GM12878 (cell line): ENCODE data around the gene WNT11. TPM values are rescaled to one million over a fixed set of nuclear protein-coding genes. Genes with fewer than 3 reads are reported as not detected.

ENCODE experiments used
- ATAC-seq: fragments of 200-7000 bp; cut with Tn5 transposase; 3 replicates; pipeline ENCODE4 v1.9.1; 2020; ENCODE audit warnings: mild to moderate bottlenecking, moderate library complexity
- BruUV-seq: library from RNA; stranded (reverse); fragments of 400-500 nt; replicated peaks from 2 replicates; lab custom pipeline; 2021; lab: Mats Ljungman, UMichigan
- CTCF ChIA-PET: fragments of 300-600 bp; sonication (Branson Sonifier 250); formaldehyde crosslinking; extraction: SDS; loops from one replicate; lab custom pipeline; 2021; ENCODE audit warnings: inconsistent platforms; lab: Yijun Ruan, JAX
- POLR2A ChIA-PET: fragments of 350-600 bp; formaldehyde crosslinking; extraction: SDS; loops from one replicate; lab custom pipeline; 2021; ENCODE audit warnings: inconsistent platforms; lab: Charles Lee
- RAD21 ChIA-PET: fragments of 300-600 bp; sonication (Branson Sonifier 250); formaldehyde crosslinking; loops from one replicate; lab custom pipeline; 2023; ENCODE audit warnings: antibody characterized with exemption; ENCODE audit not compliant: unreplicated experiment; lab: Charles Lee
- SMC1A ChIA-PET: fragments of 300-600 bp; sonication (Branson Sonifier 250); formaldehyde crosslinking; loops from one replicate; lab custom pipeline; 2023; ENCODE audit not compliant: unreplicated experiment, uncharacterized antibody; lab: Charles Lee
- DNase-seq: peaks from one replicate; pipeline ENCODE4 v3.0.0-alpha.2; 2011; ENCODE audit warnings: low read depth, low spot score
- FAIRE-seq: peaks from 3 replicates; lab custom pipeline; 2011; peaks lifted over from hg19 to GRCh38; lab: Jason Lieb, UNC
- H2AFZ ChIP-seq: 2 replicates; pipeline ENCODE4 v1.6.0; 2011; ENCODE audit warnings: low read depth, low read length, control low read depth; ENCODE audit not compliant: control insufficient read depth
- H3K27ac ChIP-seq: 2 replicates; pipeline ENCODE4 v1.5.1; 2011; ENCODE audit warnings: control low read depth; ENCODE audit not compliant: control insufficient read depth, insufficient read depth
- H3K27me3 ChIP-seq, 2 experiments: replicated peaks in 1 of 2; 2 replicates each; pipeline versions ENCODE4 v1.6.0 to v1.6.1; 2011; ENCODE audit warnings: low read length in 1 of 2; ENCODE audit not compliant: control insufficient read depth in 2 of 2, insufficient read depth in 2 of 2
- H3K36me3 ChIP-seq, 2 experiments: 2 replicates each; pipeline ENCODE4 v1.5.1; 2011; ENCODE audit warnings: low read length in 1 of 2; ENCODE audit not compliant: control insufficient read depth in 2 of 2, insufficient read depth in 2 of 2
- H3K4me1 ChIP-seq: 2 replicates; pipeline ENCODE4 v1.6.1; 2011; ENCODE audit warnings: mild to moderate bottlenecking, low read length, moderate library complexity, mixed read lengths; ENCODE audit not compliant: control insufficient read depth, insufficient read depth
- H3K4me2 ChIP-seq: 2 replicates; pipeline ENCODE4 v1.6.0; 2011; ENCODE audit warnings: control low read depth; ENCODE audit not compliant: control insufficient read depth, insufficient read depth
- H3K4me3 ChIP-seq: fragments of 200-600 bp; sonication (generic); 2 replicates; pipeline ENCODE4 v1.5.1; 2016
- H3K79me2 ChIP-seq: 2 replicates; pipeline ENCODE4 v1.6.0; 2011; ENCODE audit warnings: low read length; ENCODE audit not compliant: control insufficient read depth, insufficient read depth
- H3K9ac ChIP-seq: 2 replicates; pipeline ENCODE4 v1.8.0; 2011; ENCODE audit warnings: low read length, control low read depth, mixed read lengths; ENCODE audit not compliant: control insufficient read depth, insufficient read depth
- H3K9me3 ChIP-seq: replicated peaks from 3 replicates; pipeline ENCODE4 v1.5.1; 2011; ENCODE audit warnings: mild to moderate bottlenecking, low read length; ENCODE audit not compliant: control insufficient read depth, insufficient read depth
- H4K20me1 ChIP-seq: 2 replicates; pipeline ENCODE4 v1.6.0; 2011; ENCODE audit not compliant: control insufficient read depth, insufficient read depth
- ASH2L ChIP-seq: fragments of 300-600, 200-600 bp; sonication (generic); IDR thresholded peaks from 2 replicates; pipeline ENCODE4 v1.6.1; 2017; ENCODE audit warnings: low read depth, mild to moderate bottlenecking, borderline replicate concordance
- BCL11A ChIP-seq: IDR thresholded peaks from 2 replicates; pipeline ENCODE4 v1.6.1; 2011; ENCODE audit warnings: low read depth, low read length
- BRCA1 ChIP-seq: IDR thresholded peaks from 2 replicates; pipeline ENCODE4 v1.6.1; 2011; ENCODE audit warnings: low read depth, low read length, improper control_type of control experiment
- GATAD2B ChIP-seq: fragments of 450-650 bp; conservative IDR thresholded peaks from 2 replicates; pipeline ENCODE4 v1.6.1; 2017; ENCODE audit warnings: low read depth, mild to moderate bottlenecking, moderate library complexity
- HDAC6 ChIP-seq: fragments of 200-600 bp; sonication (generic); IDR thresholded peaks from one replicate; pipeline ENCODE4 v1.8.0; 2017; ENCODE audit warnings: antibody characterized with exemption; ENCODE audit not compliant: unreplicated experiment
- MEF2A ChIP-seq: IDR thresholded peaks from 2 replicates; pipeline ENCODE4 v1.6.1; 2011; ENCODE audit warnings: low read depth, mild to moderate bottlenecking, low read length, moderate library complexity; ENCODE audit not compliant: insufficient read depth
- MEF2B ChIP-seq: fragments of 450-650 bp; IDR thresholded peaks from 2 replicates; pipeline ENCODE4 v1.6.1; 2018; ENCODE audit warnings: mild to moderate bottlenecking, moderate library complexity; ENCODE audit not compliant: partially characterized antibody, poor library complexity, severe bottlenecking
- PAX5 ChIP-seq: IDR thresholded peaks from 2 replicates; pipeline ENCODE4 v1.6.1; 2011; ENCODE audit warnings: low read depth, low read length, borderline replicate concordance
- SIN3A ChIP-seq: IDR thresholded peaks from 2 replicates; pipeline ENCODE4 v1.6.1; 2012; ENCODE audit warnings: low read depth, low read length, improper control_type of control experiment
- SPI1 ChIP-seq: IDR thresholded peaks from 2 replicates; pipeline ENCODE4 v1.6.1; 2011; ENCODE audit warnings: low read depth, mild to moderate bottlenecking, low read length, moderate library complexity, borderline replicate concordance; ENCODE audit not compliant: insufficient read depth
- ZBTB4 ChIP-seq: fragments of 450-650 bp; formaldehyde crosslinking; IDR thresholded peaks from 2 replicates; pipeline ENCODE4 v1.4.0; 2022; ENCODE audit warnings: mild to moderate bottlenecking, moderate library complexity
- ZZZ3 ChIP-seq: IDR thresholded peaks from 2 replicates; pipeline ENCODE4 v1.6.1; 2011; ENCODE audit warnings: low read depth; ENCODE audit not compliant: control insufficient read depth, insufficient read length
- WGBS: methylation state at CpG from one replicate; pipeline ENCODE4 v1.1.6; 2016; ENCODE audit warnings: low lambda C conversion rate; ENCODE audit not compliant: insufficient replicate concordance, insufficient coverage; ENCODE audit errors: missing lambda C conversion rate; 5-methylcytosine and 5-hydroxymethylcytosine counted together
- in situ Hi-C: fragments of 300-500 bp; cut with MboI; formaldehyde crosslinking; loops from 9 replicates; pipeline ENCODE4 v1.14.3; 2018; ENCODE audit warnings: mixed read lengths
- intact Hi-C: fragments of 100-400 bp; cut with micrococcal nuclease; formaldehyde crosslinking; loops from one replicate; pipeline ENCODE4 v1.14.2; 2022; ENCODE audit not compliant: unreplicated experiment
- polyA plus RNA-seq, 11 experiments: library from polyadenylated mRNA; depleted of rRNA in 4 of 11; unstranded in 6 of 11; stranded (reverse) in 5 of 11; fragments of >200 nt; fragmentation: Nextera tagmentation in 4 of 11; fragmentation: Illumina TruSeq in 1 of 11; extraction: Ambion mirVana in 4 of 11; extraction: Trizol in 1 of 11; gene quantifications; 1 replicate in 1 of 11; 2 replicates in 10 of 11; pipeline versions ENCODE4 v1.2.1 to v1.2.3, GENCODE V29; 2011 to 2016; ENCODE audit warnings: inconsistent platforms in 2 of 11, missing spikeins in 2 of 11, low read depth in 1 of 11
- total RNA-seq, 4 experiments: library from RNA; depleted of rRNA in 3 of 4; stranded (reverse); fragments of >200 nt in 3 of 4; fragmentation: Illumina TruSeq in 1 of 4; extraction: Trizol in 1 of 4; gene quantifications; 2 replicates each; pipeline versions ENCODE4 v1.2.1 to v1.2.3, GENCODE V29; 2013 to 2021
- TF ChIP-seq, protein P1 (sequence below): fragments of 450-650 bp; IDR thresholded peaks from 2 replicates; pipeline ENCODE4 v1.6.1; 2017; ENCODE audit warnings: borderline replicate concordance
- TF ChIP-seq, protein P2 (sequence below): IDR thresholded peaks from 2 replicates; pipeline ENCODE4 v1.6.1; 2012; ENCODE audit warnings: low read depth, low read length, improper control_type of control experiment

The WNT11 gene
- total and polyA plus RNA-seq, 10 of the 15 experiments (the other 5 are each of a cell fraction or from before 2014, with no cell fraction given): 0.05 to 0.19 TPM; not detected in 8

DNA sequence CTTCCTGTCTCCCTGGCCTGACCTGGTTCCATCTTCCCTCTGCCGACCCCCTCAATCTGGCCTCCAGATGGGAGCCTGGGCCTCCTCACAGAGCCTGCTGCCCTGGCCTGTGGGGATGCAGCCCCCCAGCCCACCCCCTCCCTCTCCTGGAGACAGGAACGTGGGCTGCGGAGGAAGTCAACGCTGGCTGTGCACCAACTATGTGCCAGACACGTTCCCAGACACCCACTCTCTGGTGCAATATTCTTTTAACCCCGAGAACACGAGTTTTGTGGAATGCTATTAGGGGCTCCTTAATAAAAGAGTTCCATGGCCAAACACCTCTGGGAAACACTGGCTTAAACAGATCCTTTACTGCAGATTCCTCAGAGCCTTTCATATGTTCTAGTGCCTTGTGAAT is 15.9 kb downstream of the WNT11 start:
- intact Hi-C loops (no loop called here), in situ Hi-C loops (no loop called here)
- no peaks in the 10 kb centered on the region for H3K79me2 ChIP-seq
- H3K4me3 ChIP-seq: no peak overlapping the region
- ChIA-PET SMC1A (no interaction called here), RAD21 (no interaction called here), POLR2A (no interaction called here), CTCF (no interaction called here)
- H4K20me1 ChIP-seq: peaks cover 3% of the 10 kb centered on the region; the same call in 1 of the 2 replicates
- no peak for ATAC-seq
- no peaks in the 10 kb centered on the region for H3K9me3 ChIP-seq
- no peak for FAIRE-seq
- no peak overlapping the region for H3K27ac ChIP-seq
- TF ChIP-seq BRCA1 (no peak), PAX5 (no peak), SIN3A (no peak), BCL11A (no peak), MEF2B (no peak), MEF2A (no peak), GATAD2B (no peak), ZZZ3 (no peak), HDAC6 (no peak), ASH2L (no peak), SPI1 (no peak), ZBTB4 (CRISPR knock-in tag) (no peak)
- TF ChIP-seq, protein P1, sequence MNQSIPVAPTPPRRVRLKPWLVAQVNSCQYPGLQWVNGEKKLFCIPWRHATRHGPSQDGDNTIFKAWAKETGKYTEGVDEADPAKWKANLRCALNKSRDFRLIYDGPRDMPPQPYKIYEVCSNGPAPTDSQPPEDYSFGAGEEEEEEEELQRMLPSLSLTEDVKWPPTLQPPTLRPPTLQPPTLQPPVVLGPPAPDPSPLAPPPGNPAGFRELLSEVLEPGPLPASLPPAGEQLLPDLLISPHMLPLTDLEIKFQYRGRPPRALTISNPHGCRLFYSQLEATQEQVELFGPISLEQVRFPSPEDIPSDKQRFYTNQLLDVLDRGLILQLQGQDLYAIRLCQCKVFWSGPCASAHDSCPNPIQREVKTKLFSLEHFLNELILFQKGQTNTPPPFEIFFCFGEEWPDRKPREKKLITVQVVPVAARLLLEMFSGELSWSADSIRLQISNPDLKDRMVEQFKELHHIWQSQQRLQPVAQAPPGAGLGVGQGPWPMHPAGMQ: no peak
- TF ChIP-seq, protein P2, sequence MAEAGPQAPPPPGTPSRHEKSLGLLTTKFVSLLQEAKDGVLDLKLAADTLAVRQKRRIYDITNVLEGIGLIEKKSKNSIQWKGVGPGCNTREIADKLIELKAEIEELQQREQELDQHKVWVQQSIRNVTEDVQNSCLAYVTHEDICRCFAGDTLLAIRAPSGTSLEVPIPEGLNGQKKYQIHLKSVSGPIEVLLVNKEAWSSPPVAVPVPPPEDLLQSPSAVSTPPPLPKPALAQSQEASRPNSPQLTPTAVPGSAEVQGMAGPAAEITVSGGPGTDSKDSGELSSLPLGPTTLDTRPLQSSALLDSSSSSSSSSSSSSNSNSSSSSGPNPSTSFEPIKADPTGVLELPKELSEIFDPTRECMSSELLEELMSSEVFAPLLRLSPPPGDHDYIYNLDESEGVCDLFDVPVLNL: no peak
- H3K4me1 ChIP-seq: no peaks in the 10 kb centered on the region
- DNase-seq: no peak
- no peaks in the 10 kb centered on the region for H3K36me3 ChIP-seq
- no TSS peak for BruUV-seq
- no peak overlapping the region for H3K4me2 ChIP-seq
- H2AFZ ChIP-seq: no peak overlapping the region
- 32% methylated on average over 6 of the region's 7 CpGs for WGBS
- no peak overlapping the region for H3K9ac ChIP-seq
- no peaks in the 10 kb centered on the region; a peak in 2 of 4 replicates for H3K27me3 ChIP-seq
